ENCODE results near the gene CLEC20A.

CLEC20A gene

GRCh38 chr1:178461104-178461503 is 35.7 kb downstream of the CLEC20A start:
- H3K36me3 Mint-ChIP-seq, result no peaks in the 10 kb centered on the region

GRCh38 chr1:178458203-178458602 is 38.6 kb downstream of the CLEC20A start:
- H3K36me3 Mint-ChIP-seq, result no peaks in the 10 kb centered on the region
- no peak overlapping the region for H3K27ac Mint-ChIP-seq
- H3K4me1 Mint-ChIP-seq, result no peaks in the 10 kb centered on the region
- no peak for DNase-seq
- no peak overlapping the region for H3K4me3 Mint-ChIP-seq
- CTCF ChIA-PET, result no interaction called here
- no peaks in the 10 kb centered on the region for H3K9me3 Mint-ChIP-seq
- H3K27me3 Mint-ChIP-seq, result no peaks in the 10 kb centered on the region

More at GRCh38 chr1:178461104-178461503, 35.7 kb downstream of the CLEC20A start:
- CTCF ChIA-PET, result no interaction called here
- peaks cover 8% of the 10 kb centered on the region for H3K27me3 Mint-ChIP-seq
- no peak overlapping the region for H3K4me3 Mint-ChIP-seq
- H3K9me3 Mint-ChIP-seq, result no peaks in the 10 kb centered on the region
- no peak for DNase-seq
- no peak overlapping the region for H3K27ac Mint-ChIP-seq
- no peaks in the 10 kb centered on the region for H3K4me1 Mint-ChIP-seq

GRCh38 chr1:178457651-178458050 is 39.1 kb downstream of the CLEC20A start:
- DNase-seq, result no peak
- Mint-ChIP-seq H3K27ac (no peak overlapping the region), H3K36me3 (no peaks in the 10 kb centered on the region), H3K4me3 (no peak overlapping the region), H3K4me1 (no peaks in the 10 kb centered on the region), H3K27me3 (no peaks in the 10 kb centered on the region), H3K9me3 (no peaks in the 10 kb centered on the region)
- CTCF ChIA-PET, result no interaction called here

- Mint-ChIP-seq H3K36me3 (no peaks in the 10 kb centered on the region), H3K4me3 (no peak overlapping the region), H3K27ac (no peak overlapping the region), H3K4me1 (no peaks in the 10 kb centered on the region), H3K27me3 (no peaks in the 10 kb centered on the region), H3K9me3 (no peaks in the 10 kb centered on the region)
- DNase-seq, result no peak
- CTCF ChIA-PET, result no interaction called here
These were observed 40.3 kb downstream of the CLEC20A start for GRCh38 chr1:178456472-178456871.

DNA sequence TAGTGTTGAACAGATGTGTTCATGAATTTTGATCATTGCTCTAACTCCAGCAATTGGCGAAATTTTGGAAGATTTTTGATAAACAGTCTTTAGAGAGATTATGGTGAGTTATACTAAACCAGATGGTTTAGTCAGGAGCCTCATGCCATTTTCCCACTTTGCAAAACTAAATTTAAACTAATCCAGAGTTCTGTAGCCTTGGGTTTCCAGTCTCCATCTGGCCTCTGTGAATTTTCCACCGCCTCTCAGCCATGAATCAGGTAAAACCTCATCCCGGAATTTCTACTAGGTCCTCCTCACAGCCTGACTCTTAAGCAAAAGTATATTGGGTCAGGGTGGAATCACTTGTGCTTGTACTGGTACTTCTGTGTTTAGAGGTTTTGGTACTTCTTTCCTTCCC is 44.8 kb downstream of the CLEC20A start:
- Mint-ChIP-seq H3K9me3 (no peaks in the 10 kb centered on the region), H3K4me3 (no peak overlapping the region)
- CTCF ChIA-PET, result no interaction called here

DNA sequence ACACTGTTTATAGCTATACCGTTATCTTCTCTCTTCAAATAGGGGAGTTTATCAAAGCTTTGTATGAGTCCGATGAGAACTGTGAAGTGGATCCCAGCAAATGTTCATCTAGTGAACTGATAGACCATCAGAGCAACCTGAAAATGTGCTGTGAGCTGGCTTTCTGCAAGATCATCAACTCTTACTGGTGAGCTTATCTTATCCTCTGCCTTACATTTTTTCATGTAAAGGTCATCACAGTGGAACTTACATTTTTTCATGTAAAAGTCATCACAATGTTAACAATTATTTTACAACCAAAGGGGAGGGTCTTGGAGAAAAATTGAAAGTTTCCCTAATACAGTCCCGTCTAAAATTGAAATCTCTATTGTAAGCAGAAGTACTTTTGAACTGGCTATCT is 45.2 kb downstream of the CLEC20A start:
- CTCF ChIA-PET, result no interaction called here

More for the DNA sequence above, 44.8 kb downstream of the CLEC20A start:
- Mint-ChIP-seq H3K36me3 (no peaks in the 10 kb centered on the region), H3K27ac (no peak overlapping the region), H3K4me1 (no peaks in the 10 kb centered on the region), H3K27me3 (no peaks in the 10 kb centered on the region)
- DNase-seq, result no peak

DNA sequence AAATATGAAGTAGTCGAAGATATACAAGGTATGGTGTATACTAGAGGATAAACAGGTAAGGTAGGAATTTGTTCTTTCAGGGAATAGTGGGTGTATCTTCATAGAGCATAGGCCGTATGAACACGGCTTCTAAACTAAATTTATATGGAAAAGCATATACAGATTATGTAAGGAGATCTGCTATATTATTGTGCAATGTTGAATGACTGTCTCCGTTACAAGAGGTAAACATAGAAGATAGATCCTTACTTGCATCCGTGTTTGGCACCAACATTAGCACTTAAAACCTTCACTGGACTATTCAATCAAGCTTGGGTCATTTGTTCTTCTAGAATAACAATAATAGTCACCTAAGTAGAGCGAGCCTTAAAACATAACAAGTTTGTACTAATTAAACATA is 45.9 kb downstream of the CLEC20A start:
- no peak overlapping the region for H3K4me3 Mint-ChIP-seq
- H3K9me3 Mint-ChIP-seq, result no peaks in the 10 kb centered on the region
- H3K27ac Mint-ChIP-seq, result no peak overlapping the region
- CTCF ChIA-PET, result no interaction called here
- no peaks in the 10 kb centered on the region for H3K4me1 Mint-ChIP-seq
- H3K36me3 Mint-ChIP-seq, result no peaks in the 10 kb centered on the region
- H3K27me3 Mint-ChIP-seq, result no peaks in the 10 kb centered on the region
- DNase-seq, result no peak

More for the DNA sequence above, 45.2 kb downstream of the CLEC20A start:
- H3K36me3 Mint-ChIP-seq, result no peaks in the 10 kb centered on the region
- H3K27me3 Mint-ChIP-seq, result no peaks in the 10 kb centered on the region
- DNase-seq, result no peak
- H3K4me3 Mint-ChIP-seq, result no peak overlapping the region
- no peaks in the 10 kb centered on the region for H3K4me1 Mint-ChIP-seq
- no peak overlapping the region for H3K27ac Mint-ChIP-seq
- H3K9me3 Mint-ChIP-seq, result no peaks in the 10 kb centered on the region

- Mint-ChIP-seq H3K4me3 (no peak overlapping the region), H3K27me3 (peaks cover 3% of the 10 kb centered on the region), H3K4me1 (no peaks in the 10 kb centered on the region), H3K27ac (no peak overlapping the region), H3K9me3 (no peaks in the 10 kb centered on the region), H3K36me3 (no peaks in the 10 kb centered on the region)
- CTCF ChIA-PET, result no interaction called here
- DNase-seq, result no peak
These were observed 53.8 kb downstream of the CLEC20A start for GRCh38 chr1:178442925-178443324.

DNA sequence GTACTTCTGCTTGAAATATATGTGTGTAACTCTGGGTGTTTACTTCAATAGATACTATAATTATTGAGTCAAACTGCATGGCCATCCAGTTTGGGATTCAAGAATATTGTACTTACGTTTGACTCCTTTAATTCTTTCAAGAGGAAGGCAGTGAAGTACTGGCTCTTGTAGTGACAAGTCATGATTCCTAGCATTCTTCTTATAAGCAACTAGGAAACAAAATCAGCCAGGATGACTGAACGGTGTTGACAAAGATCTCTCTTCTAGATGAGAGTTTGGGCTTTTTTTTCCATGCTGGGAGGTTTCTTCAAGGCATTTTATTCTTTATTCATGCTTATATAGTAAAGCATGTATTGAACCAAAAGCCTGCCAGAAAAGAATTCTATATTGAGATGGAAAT is 58.3 kb downstream of the CLEC20A start:
- Mint-ChIP-seq H3K27ac (no peak overlapping the region), H3K36me3 (no peaks in the 10 kb centered on the region), H3K9me3 (no peaks in the 10 kb centered on the region), H3K27me3 (no peaks in the 10 kb centered on the region), H3K4me1 (no peaks in the 10 kb centered on the region), H3K4me3 (no peak overlapping the region)
- CTCF ChIA-PET, result no interaction called here
- DNase-seq, result no peak

- Mint-ChIP-seq H3K27ac (no peak overlapping the region), H3K4me3 (no peak overlapping the region), H3K27me3 (no peaks in the 10 kb centered on the region), H3K4me1 (no peaks in the 10 kb centered on the region), H3K9me3 (no peaks in the 10 kb centered on the region), H3K36me3 (no peaks in the 10 kb centered on the region)
- CTCF ChIA-PET, result no interaction called here
- no peak for DNase-seq
These were observed 59.9 kb downstream of the CLEC20A start for GRCh38 chr1:178436899-178437298.

DNA sequence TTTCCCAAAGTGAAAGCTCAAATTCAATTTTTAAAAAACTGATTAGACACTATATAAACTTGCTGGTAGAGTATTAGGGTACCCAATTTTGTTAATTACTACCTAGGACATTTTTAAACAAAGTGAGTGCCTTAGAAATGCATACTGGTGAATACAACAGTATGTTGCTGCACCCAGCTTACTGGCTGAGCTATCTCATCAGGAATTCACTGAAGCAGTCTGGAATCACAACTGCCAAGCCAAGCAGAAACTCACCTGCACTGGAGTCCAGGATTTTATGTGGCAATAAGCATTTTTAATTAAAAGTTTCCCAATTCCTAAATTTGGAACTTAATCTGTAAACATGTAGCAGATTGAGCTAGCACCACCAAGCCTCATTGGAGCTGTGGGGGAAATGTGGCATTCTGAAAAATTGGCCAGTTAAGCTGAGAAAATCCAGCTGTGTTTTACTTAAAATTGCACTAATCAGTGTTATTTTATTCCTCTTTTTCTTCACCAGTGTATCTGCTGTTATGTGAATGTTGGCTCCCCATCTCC is 61.8 kb downstream of the CLEC20A start:
- H3K27me3 Mint-ChIP-seq, result no peaks in the 10 kb centered on the region
- H3K9me3 Mint-ChIP-seq, result no peaks in the 10 kb centered on the region
- H3K27ac Mint-ChIP-seq, result no peak overlapping the region
- H3K4me1 Mint-ChIP-seq, result no peaks in the 10 kb centered on the region
- CTCF ChIA-PET, result interaction anchor here (1.2 kb wide), 1 partner anchor 15 kb away, joined by 4 read pairs; no protein-coding TSS in a partner anchor
- H3K36me3 Mint-ChIP-seq, result no peaks in the 10 kb centered on the region
- H3K4me3 Mint-ChIP-seq, result no peak overlapping the region
- DNase-seq, result no peak

DNA sequence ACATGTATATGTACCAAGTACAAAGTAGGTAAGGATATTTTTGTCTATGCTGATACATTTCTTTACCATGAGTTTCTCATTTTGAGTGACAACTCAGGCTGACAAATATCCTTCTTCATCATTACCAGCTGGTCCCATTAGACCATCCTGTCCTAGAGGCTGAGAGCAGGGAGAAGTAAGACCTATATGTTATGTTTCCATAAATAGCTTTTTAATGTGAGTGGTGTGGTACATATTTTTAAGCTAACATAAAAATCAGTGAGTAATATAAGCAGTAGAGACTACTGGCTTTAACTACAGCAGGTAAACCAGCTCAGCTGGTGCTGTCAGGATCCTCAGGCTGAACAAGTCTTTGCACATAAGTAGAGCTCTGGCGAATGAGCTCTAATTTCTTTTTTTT is 62.4 kb downstream of the CLEC20A start:
- H3K27ac Mint-ChIP-seq, result no peak overlapping the region
- H3K4me1 Mint-ChIP-seq, result no peaks in the 10 kb centered on the region
- H3K27me3 Mint-ChIP-seq, result no peaks in the 10 kb centered on the region
- no peak overlapping the region for H3K4me3 Mint-ChIP-seq
- H3K9me3 Mint-ChIP-seq, result no peaks in the 10 kb centered on the region
- DNase-seq, result no peak
- H3K36me3 Mint-ChIP-seq, result no peaks in the 10 kb centered on the region
- CTCF ChIA-PET, result interaction anchor here (1.2 kb wide), 1 partner anchor 14 kb away, joined by 4 read pairs; no protein-coding TSS in a partner anchor
